ENCODE measurements around the gene MRPL19. TPM values are rescaled to one million over a fixed set of nuclear protein-coding genes. Genes with fewer than 3 reads are reported as not detected.
"Not testable (repeated sequence)": the region's sequence is repeated elsewhere in the genome, so short reads cannot be mapped to it uniquely, and the experiment has no call there.

Gene MRPL19
- total RNA-seq, 1 donor from 2014 or later, result 39.9 TPM

DNA sequence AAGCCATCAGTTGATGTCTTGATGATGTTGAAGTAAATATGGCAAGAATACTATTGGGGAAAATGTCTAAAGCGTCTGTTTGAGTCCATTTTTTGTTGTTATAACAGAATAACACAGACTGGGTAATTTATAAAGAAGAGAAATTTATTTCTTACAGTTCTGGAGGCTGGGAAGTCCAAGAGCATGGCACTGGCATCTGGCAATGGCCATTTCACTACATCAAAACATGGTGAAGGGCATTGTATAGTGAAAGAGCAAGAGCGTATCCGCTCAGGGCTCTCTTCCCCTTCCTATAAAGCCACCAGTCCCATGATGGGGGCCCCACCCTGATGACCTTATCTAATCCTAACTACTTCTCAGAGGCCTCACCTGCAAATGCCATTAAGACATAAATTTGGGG is 29.6 kb upstream of the MRPL19 start:
- ATAC-seq, result no peak

DNA sequence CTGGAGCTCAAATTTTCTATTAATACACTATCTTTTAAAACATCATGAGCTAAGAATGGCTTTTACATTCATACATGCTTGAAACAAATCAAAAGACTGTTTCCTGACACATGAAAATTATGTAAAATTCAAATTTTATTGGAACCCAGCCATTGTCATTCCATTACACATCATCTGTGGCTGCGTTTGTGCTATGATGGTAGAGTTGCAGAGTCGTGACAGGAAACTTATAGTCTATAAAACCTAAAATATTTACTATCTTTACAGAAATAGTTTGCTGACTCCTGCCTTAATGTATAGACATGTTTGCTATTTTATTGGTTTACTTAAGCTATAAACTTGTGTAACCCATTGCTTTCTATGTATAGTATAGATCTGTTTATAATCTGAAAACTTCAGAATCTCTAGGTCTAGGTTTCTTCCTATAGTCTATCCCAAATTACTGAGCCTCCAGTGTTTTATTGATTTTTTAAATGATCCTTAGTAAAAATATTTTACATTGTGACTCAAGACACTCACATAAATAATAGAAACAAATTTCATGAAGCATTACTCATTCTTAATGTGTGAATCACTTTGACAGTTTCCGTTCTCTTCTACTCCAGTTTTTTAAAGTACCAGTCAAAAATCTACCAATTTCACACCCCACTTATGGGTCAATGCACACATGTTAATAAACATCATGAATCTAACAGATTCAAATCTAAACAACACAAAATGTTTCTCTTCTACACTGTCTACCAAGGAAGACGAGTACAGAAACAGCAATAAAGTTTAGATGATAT is 26.4 kb upstream of the MRPL19 start:
- ATAC-seq, result no peak

GRCh38 chr2:75621228-75621627 is 25.4 kb upstream of the MRPL19 start:
- ATAC-seq, result no peak

- ATAC-seq, result no peak
Measured at GRCh38 chr2:75622500-75622899, 24.1 kb upstream of the MRPL19 start.

GRCh38 chr2:75622929-75623328 is 23.7 kb upstream of the MRPL19 start:
- ATAC-seq, result no peak

GRCh38 chr2:75627902-75628504 is 18.6 kb upstream of the MRPL19 start:
- peak; percentile 75 for ATAC-seq

- ATAC-seq, result no peak
Measured at GRCh38 chr2:75632091-75632701, 14.4 kb upstream of the MRPL19 start.

- no peak for ATAC-seq
Measured at GRCh38 chr2:75632813-75633212, 13.8 kb upstream of the MRPL19 start.

DNA sequence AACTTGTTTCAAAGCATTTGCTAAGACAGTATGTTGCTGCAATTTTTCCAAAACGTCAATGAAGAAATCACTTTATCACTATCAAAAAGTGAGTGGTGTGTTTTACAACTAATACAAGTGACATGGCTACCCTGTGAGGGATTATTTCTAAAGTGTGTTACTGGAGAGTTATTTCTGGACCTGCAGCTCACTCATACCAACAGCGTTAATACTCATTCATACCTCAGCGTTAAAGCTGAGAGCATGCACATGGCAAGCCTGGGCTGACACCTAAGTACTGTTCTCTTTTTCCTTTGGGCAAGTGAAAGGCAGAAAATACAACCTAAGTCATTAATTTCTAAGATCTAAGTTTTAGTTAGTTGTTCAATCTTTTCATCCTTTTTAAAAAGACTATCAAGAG is 13.0 kb upstream of the MRPL19 start:
- no peak for ATAC-seq

GRCh38 chr2:75634945-75635344 is 11.6 kb upstream of the MRPL19 start:
- peak; percentile 43 for ATAC-seq

GRCh38 chr2:75637568-75637967 is 9.0 kb upstream of the MRPL19 start:
- ATAC-seq, result no peak

DNA sequence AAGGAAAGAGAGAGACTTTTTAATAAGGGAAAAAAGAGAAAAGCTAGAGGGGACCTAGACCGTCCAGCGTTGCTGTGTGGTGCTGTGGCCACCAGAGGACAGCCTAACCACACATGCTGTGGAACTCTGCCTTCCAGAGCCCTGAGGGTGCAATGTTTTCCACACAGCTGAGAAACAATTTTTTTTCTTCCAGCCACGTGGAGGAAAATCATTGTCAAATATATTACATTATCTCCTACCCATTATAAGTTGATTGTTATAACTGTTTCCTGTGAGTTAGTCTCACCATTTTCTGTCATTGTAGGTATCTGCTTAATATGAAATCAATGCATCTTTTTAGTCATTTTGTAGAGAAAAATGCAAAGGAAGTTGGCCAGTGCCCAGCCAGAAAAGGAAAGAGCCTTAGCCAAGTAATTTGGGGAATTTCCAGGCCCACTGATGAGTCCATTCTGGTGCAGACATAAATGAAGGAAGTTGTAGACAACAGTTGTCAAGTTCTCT is 5.9 kb upstream of the MRPL19 start:
- peak; percentile 84 for ATAC-seq

DNA sequence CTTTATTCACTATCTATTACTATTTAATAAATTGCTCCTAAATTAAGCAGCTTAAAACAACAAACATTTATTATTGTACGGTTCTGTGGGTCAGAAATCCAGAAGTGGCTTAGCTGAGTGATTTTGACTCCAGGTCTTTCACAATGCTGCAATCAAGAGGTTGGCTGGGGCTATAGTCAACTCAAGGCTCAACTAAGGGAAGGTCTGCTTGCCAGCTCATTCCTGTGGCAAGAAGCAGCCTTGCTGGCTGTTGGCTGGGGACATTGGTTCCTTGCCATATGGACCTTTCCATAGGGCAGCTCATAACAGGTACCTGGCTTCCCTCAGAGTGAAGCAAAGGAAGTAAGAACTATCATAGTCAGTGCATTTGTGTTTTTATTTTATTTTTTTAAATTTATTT is 5.0 kb upstream of the MRPL19 start:
- ATAC-seq, result no peak

DNA sequence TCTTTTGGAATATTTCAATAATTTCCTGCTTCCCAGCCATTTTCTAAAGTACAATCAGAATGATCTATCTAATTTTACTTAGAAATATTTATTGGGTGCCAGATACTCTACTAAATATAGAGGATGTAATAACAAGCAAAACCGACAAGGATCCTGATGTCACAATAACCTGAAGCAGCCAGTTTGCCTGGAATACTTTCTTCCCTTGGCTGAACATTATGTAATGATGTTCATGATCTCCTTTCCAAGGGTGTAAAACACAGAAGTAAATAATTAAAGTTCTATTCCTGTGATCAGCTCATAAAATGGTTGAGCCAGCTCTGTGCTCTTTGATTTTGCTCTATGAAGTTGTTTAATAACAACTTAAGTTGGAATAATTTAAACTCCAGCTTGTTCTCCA is 2.6 kb upstream of the MRPL19 start:
- no peak for ATAC-seq

GRCh38 chr2:75645643-75646042 is 940 bp upstream of the MRPL19 start:
- ATAC-seq, result no peak

DNA sequence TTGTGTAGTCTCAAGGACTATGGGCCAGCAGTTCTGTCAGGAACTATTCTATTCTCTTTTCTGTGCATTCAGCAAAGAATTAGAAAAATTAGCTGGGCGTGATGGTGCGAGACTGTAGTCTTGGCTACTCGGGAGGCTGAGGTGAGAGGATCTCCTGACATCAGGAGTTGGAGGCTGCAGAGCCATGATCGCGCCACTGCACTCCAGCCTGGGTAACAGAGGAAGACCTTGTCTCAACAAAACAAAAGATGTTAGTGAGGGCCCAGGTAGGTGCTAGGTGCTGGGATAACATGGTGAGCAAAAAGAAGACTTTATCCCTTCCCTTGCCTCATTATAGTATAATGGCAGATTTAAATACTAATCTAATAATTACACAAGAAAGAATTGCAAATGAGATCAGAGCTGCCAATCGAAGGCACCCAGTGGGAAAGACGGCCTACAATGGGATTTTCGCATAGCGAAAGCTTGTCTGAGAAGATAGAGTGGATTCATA is 447 bp upstream of the MRPL19 start:
- no peak for ATAC-seq

- ATAC-seq, result no peak
Measured at GRCh38 chr2:75647771-75648170, 1.2 kb downstream of the MRPL19 start.

DNA sequence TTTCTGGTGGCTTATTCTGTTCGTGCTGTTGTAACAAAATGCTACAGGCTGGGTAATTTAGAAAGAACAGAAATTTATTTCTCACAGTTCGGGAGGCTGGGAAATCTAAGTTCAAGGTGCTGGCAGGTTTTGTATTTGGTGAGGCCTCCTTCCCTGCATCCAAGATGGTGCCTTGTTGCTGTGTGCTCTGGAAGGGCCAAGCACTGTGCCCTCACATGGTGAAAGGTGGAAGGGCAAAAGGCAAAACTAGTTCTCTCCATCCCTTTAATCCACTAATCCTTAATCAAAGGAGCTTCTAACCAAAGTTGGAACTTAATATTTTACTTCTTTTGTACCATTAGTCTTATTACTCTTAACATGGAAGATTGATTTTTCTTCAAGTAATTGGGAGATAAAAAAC is 7.4 kb downstream of the MRPL19 start:
- ATAC-seq, result no peak

DNA sequence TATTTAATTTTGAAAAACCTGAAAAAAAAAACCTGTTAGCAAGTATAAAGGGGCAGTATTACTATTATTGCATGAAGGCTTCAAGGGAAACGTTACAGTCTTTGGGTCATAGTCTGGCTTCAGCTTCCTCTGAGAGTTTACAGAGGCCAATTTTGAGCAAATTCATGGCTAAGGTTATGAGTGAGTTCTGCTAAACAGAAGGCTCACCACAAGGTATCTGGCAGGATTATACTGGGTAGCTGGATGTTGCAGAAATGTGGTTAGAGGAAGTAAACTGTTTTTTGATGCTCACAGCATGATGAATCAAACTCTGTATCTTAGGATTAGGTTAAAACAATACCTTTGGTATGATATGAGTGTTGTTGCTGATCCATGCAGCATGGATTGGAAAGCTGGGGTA is 9.3 kb downstream of the MRPL19 start:
- no peak for ATAC-seq

GRCh38 chr2:75656563-75656962 is 10.0 kb downstream of the MRPL19 start:
- ATAC-seq, result no peak

DNA sequence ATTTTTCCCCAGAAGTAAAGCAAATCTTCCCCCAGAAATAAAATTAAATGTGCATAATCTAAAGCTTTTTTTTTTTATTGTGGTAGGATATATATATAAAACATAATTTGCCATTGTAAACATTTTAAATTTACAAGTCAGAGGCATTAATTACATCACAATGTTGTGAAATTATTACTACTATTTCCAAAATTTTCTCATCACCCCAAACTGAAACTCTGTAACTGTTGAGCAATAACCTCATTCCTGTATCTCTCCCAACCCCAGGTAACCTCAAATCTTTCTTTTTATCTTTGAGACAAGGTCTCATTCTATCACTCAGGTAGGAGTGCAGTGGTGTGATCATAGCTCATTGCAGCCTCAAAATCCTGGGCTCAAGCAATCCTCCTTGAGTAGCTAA is 11.2 kb downstream of the MRPL19 start:
- no peak for ATAC-seq

- ATAC-seq, result no peak
Measured at GRCh38 chr2:75666911-75667310, 20.3 kb downstream of the MRPL19 start.

DNA sequence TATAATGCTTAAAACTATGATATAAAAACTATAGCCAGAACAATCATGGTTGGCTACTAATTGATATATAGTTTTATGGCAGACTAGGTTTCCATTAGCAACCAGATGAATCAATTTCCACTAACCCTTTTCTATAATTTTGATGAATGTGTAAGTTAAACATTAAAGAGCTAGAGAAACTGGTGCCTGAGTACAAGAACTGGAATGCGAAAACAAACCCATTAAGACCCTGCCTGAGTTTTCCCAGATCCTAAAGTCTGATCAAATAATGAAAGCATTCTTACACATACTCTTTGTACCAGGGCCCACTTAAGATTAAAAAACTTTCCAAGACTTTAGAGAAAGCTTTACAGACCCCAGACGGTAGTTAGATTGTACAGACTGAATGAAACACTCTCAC is 21.3 kb downstream of the MRPL19 start:
- no peak for ATAC-seq

DNA sequence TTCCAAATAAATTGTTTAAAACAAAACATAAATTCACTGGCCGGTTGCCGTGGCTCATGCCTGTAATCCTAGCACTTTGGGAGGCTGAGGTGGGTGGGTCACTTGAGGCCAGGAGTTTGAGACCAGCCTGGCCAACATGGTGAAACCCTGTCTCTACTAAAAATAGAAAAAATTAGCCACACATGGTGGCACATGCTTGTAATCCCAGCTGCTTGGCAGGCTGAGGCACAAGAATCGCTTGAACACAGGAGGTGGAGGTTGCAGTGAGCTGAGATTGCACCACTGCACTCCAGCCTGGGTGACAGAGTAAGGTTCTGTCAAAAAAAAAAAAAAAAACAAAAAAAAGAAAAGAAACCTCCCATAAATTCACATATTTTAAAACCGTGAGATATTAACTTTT is 28.8 kb downstream of the MRPL19 start:
- ATAC-seq, result not testable (repeated sequence)

All from esophagus mucosa (tissue), 1 donor.